Neuron (in vitro differentiated cells): ENCODE data around the gene ACAA2.

Experiments used
- H2AFZ ChIP-seq: one replicate; pipeline ENCODE4 v1.6.1; 2013; ENCODE audit warnings: low read depth, mild to moderate bottlenecking, inconsistent platforms, low read length, moderate library complexity
- H3K27me3 ChIP-seq: one replicate; pipeline ENCODE4 v1.6.1; 2013; ENCODE audit warnings: low read length; ENCODE audit not compliant: insufficient read depth
- H3K36me3 ChIP-seq: one replicate; pipeline ENCODE4 v1.6.1; 2013; ENCODE audit warnings: low read length; ENCODE audit not compliant: insufficient read depth
- H3K4me1 ChIP-seq: one replicate; pipeline ENCODE4 v1.6.1; 2013; ENCODE audit warnings: low read length; ENCODE audit not compliant: insufficient read depth
- H3K4me3 ChIP-seq: 2 replicates; pipeline ENCODE4 v1.5.1; 2013; ENCODE audit warnings: mild to moderate bottlenecking, low read length, moderate library complexity
- H3K9me3 ChIP-seq: one replicate; pipeline ENCODE4 v1.6.1; 2013; ENCODE audit warnings: low read length

The ACAA2 gene

DNA sequence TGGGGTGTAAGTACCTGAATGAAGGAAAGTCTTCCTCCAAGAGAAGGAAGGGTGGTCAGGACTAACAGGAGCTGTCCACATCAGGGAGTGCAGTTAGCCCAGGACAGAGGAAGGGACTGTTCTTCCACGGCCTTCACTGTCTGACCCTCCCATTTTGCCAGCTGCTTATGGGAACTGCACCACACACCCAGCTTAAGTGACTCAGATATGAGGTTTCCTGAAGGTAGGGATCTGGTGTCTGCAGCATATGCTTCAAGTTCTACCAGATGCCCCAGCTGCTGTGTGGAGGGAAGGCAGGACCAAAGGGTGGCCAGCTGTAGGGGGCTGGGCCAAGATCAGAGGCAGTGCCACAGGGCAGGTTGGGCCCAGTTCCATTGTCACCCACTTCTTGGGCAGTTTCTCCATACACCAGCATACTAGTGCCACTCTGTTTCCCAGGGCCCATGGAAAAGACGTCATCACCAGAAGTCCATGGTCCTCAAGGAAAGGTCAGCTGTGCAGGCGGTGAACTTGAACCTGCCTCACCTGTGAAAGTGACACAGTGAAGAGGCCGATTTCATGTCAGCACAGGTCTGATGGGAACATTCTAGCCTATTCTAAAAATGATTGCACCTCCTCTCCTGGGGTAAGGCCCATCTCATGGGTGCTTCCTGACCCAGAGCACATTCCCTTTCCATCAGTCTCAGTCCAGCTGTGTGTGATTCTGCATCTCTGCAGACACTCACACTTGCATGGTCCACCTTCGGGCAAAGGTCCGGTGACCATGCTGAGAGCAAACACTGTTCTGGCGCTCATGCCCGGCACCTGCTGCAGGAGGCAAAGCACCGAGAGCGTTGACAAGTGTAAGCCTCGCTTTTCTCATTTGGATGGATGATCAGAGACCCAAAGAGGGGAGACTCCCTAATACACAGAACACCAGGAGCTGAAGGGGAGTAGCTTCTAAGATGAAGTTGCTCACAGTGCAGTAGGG is 68.0 kb downstream of the ACAA2 start:
- no peaks in the 10 kb centered on the region for H3K27me3 ChIP-seq
- no peak overlapping the region for H3K4me3 ChIP-seq
- H2AFZ ChIP-seq = no peak overlapping the region
- peaks cover 2% of the 10 kb centered on the region for H3K9me3 ChIP-seq
- no peaks in the 10 kb centered on the region for H3K36me3 ChIP-seq
- H3K4me1 ChIP-seq = no peaks in the 10 kb centered on the region

DNA sequence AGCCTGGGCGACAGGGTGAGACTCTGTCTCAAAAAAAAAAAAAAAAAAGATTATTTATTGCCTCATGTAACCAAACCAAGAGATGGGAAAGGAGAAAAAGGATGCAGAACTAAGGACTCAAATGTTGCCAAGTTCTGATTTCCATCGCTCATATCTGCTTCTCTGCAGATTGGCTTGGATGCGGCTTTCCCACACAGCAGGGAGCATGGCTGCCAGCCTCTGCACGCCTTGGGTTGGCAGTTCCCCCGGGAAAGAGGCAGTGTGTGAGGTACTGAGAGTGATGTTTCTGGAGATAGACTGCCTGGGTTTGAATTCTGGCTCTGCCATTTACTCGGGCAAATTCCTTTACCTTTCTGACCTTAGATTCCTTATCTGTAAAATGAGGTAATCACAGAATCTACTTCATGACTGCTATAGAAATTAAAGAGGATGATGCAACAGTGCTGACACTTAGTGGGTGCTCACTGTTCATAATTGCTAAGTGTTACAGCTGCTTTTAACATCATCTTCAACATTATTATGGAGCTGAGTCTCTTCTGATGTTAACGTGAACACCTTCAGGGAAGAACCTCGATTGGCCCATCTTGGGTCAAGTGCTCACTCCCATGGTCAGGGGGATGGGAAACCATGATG is 68.8 kb downstream of the ACAA2 start:
- Histone ChIP-seq H3K36me3 (no peaks in the 10 kb centered on the region), H3K4me3 (no peak overlapping the region), H3K4me1 (no peaks in the 10 kb centered on the region), H2AFZ (no peak overlapping the region), H3K27me3 (no peaks in the 10 kb centered on the region), H3K9me3 (peaks cover 2% of the 10 kb centered on the region)

DNA sequence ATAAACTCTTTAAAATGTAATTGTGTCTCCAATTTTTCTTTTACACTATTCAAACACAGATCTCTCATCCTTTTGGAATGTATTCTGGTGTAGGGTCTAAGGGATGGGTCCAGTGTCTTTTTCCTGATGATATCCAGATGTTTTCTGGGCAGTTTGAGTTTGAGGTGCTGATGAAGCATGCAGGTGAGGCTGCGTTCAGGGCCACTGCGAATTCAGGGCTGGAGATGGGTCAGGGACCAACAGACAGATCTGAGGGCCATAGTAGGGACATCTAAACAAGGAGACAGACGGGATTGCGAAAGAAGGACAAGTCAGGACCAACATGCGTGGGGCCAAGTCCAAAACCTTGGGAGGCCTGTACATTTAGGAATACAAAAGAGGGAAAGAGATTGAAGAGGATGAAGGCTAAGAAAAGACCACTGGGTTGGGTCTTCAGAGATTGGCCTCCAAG is 70.2 kb downstream of the ACAA2 start:
- Histone ChIP-seq H3K27me3 (no peaks in the 10 kb centered on the region), H3K36me3 (no peaks in the 10 kb centered on the region), H2AFZ (no peak overlapping the region), H3K9me3 (peaks cover 2% of the 10 kb centered on the region), H3K4me3 (no peak overlapping the region), H3K4me1 (no peaks in the 10 kb centered on the region)

DNA sequence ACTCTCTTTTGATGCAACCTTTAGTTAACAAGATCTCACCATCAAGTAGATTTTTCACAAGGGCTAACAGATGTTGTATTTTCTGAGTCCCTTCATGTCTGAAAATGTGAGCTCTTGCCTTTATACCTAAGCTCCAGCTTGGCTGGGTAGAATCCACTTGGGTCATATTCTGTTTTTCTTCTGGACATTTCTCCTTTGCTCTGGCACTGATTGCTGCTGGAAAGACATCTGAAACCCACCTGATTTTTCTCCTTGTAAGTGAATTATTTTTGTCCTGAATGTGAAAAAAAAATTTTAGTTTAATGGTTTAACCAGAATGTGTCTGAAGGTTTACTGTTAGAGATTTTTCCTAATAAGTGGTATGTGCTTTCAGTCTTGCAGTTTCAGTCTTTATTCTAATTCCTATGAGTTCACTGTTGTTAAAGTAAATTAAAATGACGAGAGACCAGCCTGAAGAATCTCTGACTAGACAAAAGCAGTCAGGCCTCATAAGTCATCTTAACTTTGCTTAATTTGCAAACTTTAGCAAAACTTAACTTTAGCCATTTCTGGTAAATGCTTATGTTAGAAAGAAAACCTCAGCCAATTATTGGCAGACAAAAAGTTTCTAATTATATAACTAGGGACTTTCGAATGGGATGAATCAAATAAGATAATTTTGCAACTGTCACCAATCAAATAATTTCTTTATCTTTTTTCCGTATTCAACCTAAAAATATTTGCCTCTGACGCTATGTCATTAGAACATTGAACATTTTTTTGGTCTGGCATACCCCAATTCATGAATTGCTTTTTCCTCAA is 70.8 kb downstream of the ACAA2 start:
- Histone ChIP-seq H3K4me1 (no peaks in the 10 kb centered on the region), H3K36me3 (no peaks in the 10 kb centered on the region), H3K9me3 (peaks cover 2% of the 10 kb centered on the region), H3K27me3 (no peaks in the 10 kb centered on the region), H2AFZ (no peak overlapping the region), H3K4me3 (no peak overlapping the region)

DNA sequence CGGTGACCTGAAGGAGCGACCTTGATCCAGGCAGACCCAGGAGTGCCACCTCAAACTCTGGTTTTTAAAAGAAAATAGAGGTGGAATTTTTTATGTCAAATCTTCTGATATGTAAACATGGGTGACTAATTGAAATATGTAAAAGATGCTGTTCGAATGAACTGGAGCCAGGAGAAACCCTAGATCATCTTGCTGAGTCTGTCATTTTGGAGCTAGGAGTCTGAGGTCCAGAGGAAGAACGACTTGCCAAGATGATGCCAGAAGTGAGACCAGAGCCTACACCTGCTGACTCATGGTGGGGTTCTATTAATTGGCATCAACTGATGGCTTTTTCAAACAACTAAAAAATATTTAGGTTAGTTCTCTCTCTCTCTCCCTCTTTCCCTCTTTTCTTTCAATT is 74.1 kb downstream of the ACAA2 start:
- H3K27me3 ChIP-seq = no peaks in the 10 kb centered on the region
- no peaks in the 10 kb centered on the region for H3K4me1 ChIP-seq
- H3K36me3 ChIP-seq = no peaks in the 10 kb centered on the region
- H3K4me3 ChIP-seq = no peak overlapping the region
- H2AFZ ChIP-seq = no peak overlapping the region
- H3K9me3 ChIP-seq = no peaks in the 10 kb centered on the region

DNA sequence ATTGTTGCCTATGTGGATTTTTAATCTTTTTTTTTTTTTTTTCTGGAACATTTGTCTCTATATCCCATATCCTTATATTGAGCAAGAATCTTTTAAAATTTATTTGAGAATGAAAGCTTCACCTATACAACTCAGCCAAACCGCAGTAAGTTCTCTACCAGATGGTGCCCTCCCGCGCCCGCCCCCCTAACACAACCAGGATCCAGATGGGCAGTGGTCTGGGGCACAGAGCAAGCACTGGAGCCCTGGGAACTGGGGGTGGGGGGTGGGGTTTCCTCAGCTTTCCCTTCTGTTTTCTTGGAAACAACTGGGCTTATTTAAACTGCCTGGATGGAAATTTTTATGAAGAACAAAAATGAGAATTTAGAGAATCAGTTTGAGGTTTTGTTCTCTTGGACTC is 74.6 kb downstream of the ACAA2 start:
- no peaks in the 10 kb centered on the region for H3K4me1 ChIP-seq
- H2AFZ ChIP-seq = no peak overlapping the region
- no peaks in the 10 kb centered on the region for H3K9me3 ChIP-seq
- H3K4me3 ChIP-seq = no peak overlapping the region
- H3K27me3 ChIP-seq = no peaks in the 10 kb centered on the region
- no peaks in the 10 kb centered on the region for H3K36me3 ChIP-seq

DNA sequence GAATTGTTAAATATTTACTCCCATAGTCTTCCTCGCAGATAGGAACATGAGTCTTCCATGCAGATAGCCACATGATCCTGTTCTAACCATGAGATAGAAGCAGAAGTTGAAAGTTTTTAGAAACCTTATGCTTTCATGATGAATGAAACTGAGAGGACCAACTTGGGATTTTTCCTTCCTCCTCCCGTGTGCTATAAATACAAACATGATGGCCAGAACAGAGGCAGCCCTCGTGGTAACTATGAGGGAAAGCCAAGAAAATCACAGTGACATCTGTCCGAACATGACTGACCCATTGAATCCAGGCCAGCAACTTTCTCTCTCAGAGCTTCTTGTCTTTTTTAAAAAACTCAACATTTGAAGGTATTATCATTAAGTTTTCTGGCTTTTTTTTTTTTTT is 78.5 kb downstream of the ACAA2 start:
- Histone ChIP-seq H3K36me3 (no peaks in the 10 kb centered on the region), H3K4me1 (peaks cover 6% of the 10 kb centered on the region), H3K4me3 (no peak overlapping the region), H2AFZ (no peak overlapping the region), H3K9me3 (no peaks in the 10 kb centered on the region), H3K27me3 (no peaks in the 10 kb centered on the region)

DNA sequence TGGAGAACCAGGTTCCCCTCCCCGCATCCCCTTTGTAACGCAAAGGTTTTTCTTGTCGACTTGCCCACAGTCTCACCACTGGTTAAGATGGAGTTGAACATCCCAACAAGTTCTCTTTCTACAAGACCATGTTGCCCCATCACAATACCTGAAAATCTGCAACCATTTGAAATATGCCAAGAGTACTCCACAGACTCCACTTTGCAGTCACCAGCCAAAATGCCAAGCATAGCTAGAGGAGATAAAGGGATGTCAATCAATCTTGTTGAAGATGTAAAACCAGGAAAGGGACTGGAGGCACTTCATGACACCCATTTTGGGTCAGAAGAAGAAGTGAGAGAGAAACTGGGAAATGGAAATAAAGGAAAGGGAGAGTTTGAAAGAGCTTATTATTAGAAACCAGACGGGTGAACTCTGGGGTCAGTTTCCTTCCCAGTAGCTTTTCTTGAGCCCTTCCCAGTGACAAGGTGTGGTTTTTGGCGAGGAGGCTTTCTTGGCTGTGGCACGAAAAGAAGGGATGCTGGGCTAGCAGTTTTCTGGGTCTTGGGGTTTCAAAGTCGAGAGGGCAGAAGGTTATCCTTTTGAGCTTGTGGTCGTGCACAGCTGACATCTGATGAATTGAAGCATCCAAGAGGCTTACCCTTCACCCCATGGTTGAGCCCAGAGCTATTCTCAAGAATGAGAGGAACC is 79.3 kb downstream of the ACAA2 start:
- no peak overlapping the region for H3K4me3 ChIP-seq
- H3K9me3 ChIP-seq = no peaks in the 10 kb centered on the region
- H3K4me1 ChIP-seq = peaks cover 6% of the 10 kb centered on the region
- H3K27me3 ChIP-seq = no peaks in the 10 kb centered on the region
- no peak overlapping the region for H2AFZ ChIP-seq
- H3K36me3 ChIP-seq = no peaks in the 10 kb centered on the region

DNA sequence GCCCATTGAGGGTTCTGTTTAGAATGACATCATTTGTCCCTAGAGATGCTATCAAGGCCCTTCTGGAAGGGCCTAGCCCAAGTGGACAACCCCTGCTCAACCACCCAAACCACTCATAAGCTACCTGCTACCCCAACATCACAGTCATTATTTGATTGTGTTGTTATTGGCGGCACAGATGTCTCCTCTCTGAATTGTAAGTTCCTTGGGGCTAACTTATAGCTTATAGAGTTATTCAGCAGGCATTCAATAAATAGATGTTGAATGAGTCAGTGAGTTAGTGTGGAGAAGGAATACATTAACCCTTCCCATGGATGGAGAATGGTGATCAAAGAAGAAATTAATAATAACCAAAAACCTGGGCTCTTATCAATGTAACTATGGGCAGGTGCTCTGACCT is 80.0 kb downstream of the ACAA2 start:
- Histone ChIP-seq H2AFZ (no peak overlapping the region), H3K4me1 (peaks cover 6% of the 10 kb centered on the region), H3K27me3 (no peaks in the 10 kb centered on the region), H3K9me3 (no peaks in the 10 kb centered on the region), H3K36me3 (no peaks in the 10 kb centered on the region), H3K4me3 (no peak overlapping the region)
